HCT116 (cell line): ENCODE data around the gene RANBP3L. TPM values are rescaled to one million over a fixed set of nuclear protein-coding genes. Genes with fewer than 3 reads are reported as not detected.

ENCODE experiments used
- ATAC-seq: fragments of 200-7000 bp; cut with Tn5 transposase; 2 replicates; pipeline ENCODE4 v1.9.1; 2020; ENCODE audit warnings: mild to moderate bottlenecking, moderate library complexity
- BruUV-seq: library from RNA; stranded (reverse); fragments of 400-500 nt; replicated peaks from 2 replicates; lab custom pipeline; 2021; lab: Mats Ljungman, UMichigan
- CTCF ChIA-PET: fragments of 300-600 bp; sonication (Branson Sonifier 250); formaldehyde crosslinking; loops from one replicate; lab custom pipeline; 2021; ENCODE audit warnings: antibody characterized with exemption; lab: Charles Lee
- POLR2A ChIA-PET: fragments of 300-600, 350-600 bp; sonication (Branson Sonifier 250); formaldehyde crosslinking; loops from one replicate; lab custom pipeline; 2021; ENCODE audit warnings: antibody characterized with exemption; lab: Charles Lee
- RAD21 ChIA-PET, 2 experiments: fragments of 300-600 bp; sonication (Branson Sonifier 250); formaldehyde crosslinking; loops; one replicate each; lab custom pipeline; 2023; ENCODE audit warnings: low total read pairs in 2 of 2; ENCODE audit not compliant: uncharacterized antibody in 2 of 2, unreplicated experiment in 2 of 2, low non-redundant PET in 1 of 2; lab: Charles Lee
- DNase-seq: peaks from one replicate; pipeline ENCODE4 v3.0.0-alpha.2; 2010; ENCODE audit warnings: low read depth, low spot score
- H2AFZ ChIP-seq: fragments of 200-600 bp; shearing (Covaris generic), sonication (generic); 2 replicates; pipeline ENCODE4 v1.6.1; 2017; ENCODE audit warnings: low read depth, mixed run types, mixed read lengths, antibody characterized with exemption, low read length; ENCODE audit not compliant: poor library complexity, severe bottlenecking
- H3K27ac ChIP-seq: 2 replicates; pipeline ENCODE4 v1.5.1; 2012; ENCODE audit warnings: low read depth, low read length
- H3K27me3 ChIP-seq: fragments of 200-600 bp; sonication (generic); 2 replicates; pipeline ENCODE4 v1.6.1; 2016; ENCODE audit warnings: mixed run types, low read length, mixed read lengths; ENCODE audit not compliant: insufficient read depth
- H3K36me3 ChIP-seq, 2 experiments: fragments of 200-500 bp in 1 of 2; fragments of 200-600 bp in 1 of 2; sonication (Bioruptor generic) in 1 of 2; sonication (generic) in 1 of 2; 2 replicates each; pipeline versions ENCODE4 v1.5.1 to v1.6.1; 2014 to 2016; ENCODE audit warnings: low read length in 2 of 2, inconsistent platforms in 1 of 2, mixed read lengths in 1 of 2, mixed run types in 1 of 2; ENCODE audit not compliant: insufficient read depth in 2 of 2, control insufficient read depth in 1 of 2
- H3K4me1 ChIP-seq, 2 experiments: fragments of 200-600 bp in 1 of 2; sonication (generic) in 1 of 2; 2 replicates each; pipeline versions ENCODE4 v1.5.1 to v1.6.1; 2012 to 2017; ENCODE audit warnings: low read length in 2 of 2, inconsistent platforms in 1 of 2, mild to moderate bottlenecking in 1 of 2, mixed read lengths in 1 of 2, mixed run types in 1 of 2, moderate library complexity in 1 of 2; ENCODE audit not compliant: insufficient read depth in 2 of 2, control insufficient read depth in 1 of 2
- H3K4me2 ChIP-seq: fragments of 200-600 bp; sonication (generic); 2 replicates; pipeline ENCODE4 v1.6.1; 2017; ENCODE audit warnings: mixed run types, low read length, mixed read lengths
- H3K4me3 ChIP-seq, 2 experiments: fragments of 200-600 bp in 1 of 2; sonication (generic) in 1 of 2; replicated peaks in 1 of 2; 2 replicates each; pipeline ENCODE4 v1.5.1; 2011 to 2016; ENCODE audit warnings: low read length in 2 of 2, control low read depth in 1 of 2, low read depth in 1 of 2, mild to moderate bottlenecking in 1 of 2, mixed read lengths in 1 of 2, mixed run types in 1 of 2
- H3K79me2 ChIP-seq: fragments of 200-600 bp; sonication (generic); 2 replicates; pipeline ENCODE4 v1.6.1; 2017; ENCODE audit warnings: mild to moderate bottlenecking, mixed run types, low read length, moderate library complexity, mixed read lengths; ENCODE audit not compliant: insufficient read depth
- H3K9ac ChIP-seq: fragments of 200-600 bp; sonication (generic); 2 replicates; pipeline ENCODE4 v1.6.1; 2016; ENCODE audit warnings: low read length, mixed read lengths
- H3K9me2 ChIP-seq: fragments of 200-600 bp; sonication (generic), shearing (Covaris generic); 2 replicates; pipeline ENCODE4 v1.6.1; 2017; ENCODE audit warnings: mixed run types, mild to moderate bottlenecking, moderate library complexity; ENCODE audit not compliant: insufficient read depth
- H3K9me3 ChIP-seq, 2 experiments: fragments of 200-500 bp in 1 of 2; fragments of 200-600 bp in 1 of 2; sonication (Bioruptor generic) in 1 of 2; sonication (generic) in 1 of 2; 2 replicates each; pipeline ENCODE4 v1.6.1; 2014 to 2017; ENCODE audit warnings: low read length in 2 of 2, mixed read lengths in 2 of 2, inconsistent platforms in 1 of 2, low read depth in 1 of 2, mild to moderate bottlenecking in 1 of 2, mixed run types in 1 of 2, moderate library complexity in 1 of 2; ENCODE audit not compliant: control insufficient read depth in 1 of 2, insufficient read depth in 1 of 2
- H4K20me1 ChIP-seq: fragments of 200-600 bp; sonication (generic), shearing (Covaris generic); 2 replicates; pipeline ENCODE4 v1.6.1; 2017; ENCODE audit warnings: mixed run types, mild to moderate bottlenecking, moderate library complexity; ENCODE audit not compliant: insufficient read depth
- CTCF ChIP-seq, 3 experiments: fragments of 200-600 bp in 1 of 3; sonication (generic) in 1 of 3; IDR thresholded peaks in 2 of 3; conservative IDR thresholded peaks in 1 of 3; 2 replicates each; pipeline ENCODE4 v1.5.1; 2012 to 2017; ENCODE audit warnings: low read depth in 2 of 3, low read length in 2 of 3, antibody characterized with exemption in 1 of 3, borderline replicate concordance in 1 of 3, control low read depth in 1 of 3, mild to moderate bottlenecking in 1 of 3, mixed read lengths in 1 of 3, mixed run types in 1 of 3, moderate library complexity in 1 of 3; ENCODE audit not compliant: insufficient read depth in 1 of 3
- EGR1 ChIP-seq: IDR thresholded peaks from 2 replicates; pipeline ENCODE4 v1.6.1; 2012; ENCODE audit warnings: low read depth
- ELF1 ChIP-seq: IDR thresholded peaks from 2 replicates; pipeline ENCODE4 v1.6.1; 2012; ENCODE audit warnings: low read depth, borderline replicate concordance
- EZH2 ChIP-seq: fragments of 200-600 bp; sonication (generic); IDR thresholded peaks from 2 replicates; pipeline ENCODE4 v1.6.1; 2017; ENCODE audit warnings: antibody characterized with exemption, mixed run types
- EZH2phosphoT487 ChIP-seq: fragments of 200-600 bp; IDR thresholded peaks from 2 replicates; pipeline ENCODE4 v1.6.1; 2018; ENCODE audit warnings: antibody characterized with exemption, borderline replicate concordance
- JUND ChIP-seq: IDR thresholded peaks from 2 replicates; pipeline ENCODE4 v1.6.1; 2012
- POLR2A ChIP-seq: IDR thresholded peaks from 2 replicates; pipeline ENCODE4 v1.7.0; 2011; ENCODE audit warnings: borderline replicate concordance; ENCODE audit not compliant: insufficient read depth, insufficient read length; ENCODE audit errors: extremely low read depth
- POLR2AphosphoS5 ChIP-seq: IDR thresholded peaks from 2 replicates; pipeline ENCODE4 v1.6.1; 2011; ENCODE audit warnings: mild to moderate bottlenecking, low read depth, low read length, moderate library complexity
- REST ChIP-seq: IDR thresholded peaks from 2 replicates; pipeline ENCODE4 v1.6.1; 2012; ENCODE audit warnings: low read depth
- TCF7L2 ChIP-seq: IDR thresholded peaks from 2 replicates; pipeline ENCODE4 v1.7.0; 2011; ENCODE audit warnings: borderline replicate concordance, inconsistent platforms; ENCODE audit not compliant: insufficient read depth, insufficient read length; ENCODE audit errors: extremely low read depth
- YY1 ChIP-seq: IDR thresholded peaks from 2 replicates; pipeline ENCODE4 v1.6.1; 2011; ENCODE audit warnings: low read length, low read depth, moderate library complexity, mild to moderate bottlenecking; ENCODE audit not compliant: insufficient replicate concordance; ENCODE audit errors: extremely low read depth
- ZBTB33 ChIP-seq: IDR thresholded peaks from 2 replicates; pipeline ENCODE4 v1.6.1; 2011; ENCODE audit warnings: mild to moderate bottlenecking, low read length, moderate library complexity; ENCODE audit not compliant: insufficient replicate concordance; ENCODE audit errors: extremely low read depth
- ZFX ChIP-seq: fragments of 450-650 bp; IDR thresholded peaks from 2 replicates; pipeline ENCODE4 v1.6.1; 2017
- intact Hi-C: fragments of 100-400 bp; cut with micrococcal nuclease; formaldehyde crosslinking; loops from 2 replicates; pipeline ENCODE4 v1.10.0; 2022
- total RNA-seq: library from RNA; stranded (reverse); gene quantifications from one replicate; pipeline ENCODE4 v1.2.1, GENCODE V29; 2021; ENCODE audit not compliant: unreplicated experiment
- TF ChIP-seq, protein P1 (sequence below): IDR thresholded peaks from 2 replicates; pipeline ENCODE4 v1.6.1; 2012

The RANBP3L gene
- total RNA-seq, 1 experiment from 2014 or later = not detected

GRCh38 chr5:36200513-36200912 is 101.2 kb downstream of the RANBP3L start (continued):
- TF ChIP-seq CTCF (IDR thresholded peaks at IDR 0.05 in 2 of 3, conservative IDR thresholded peaks at IDR 0.05 in 1 of 3; ENCODE audit: borderline replicate concordance in 1 of 3, insufficient read depth in 1 of 3, low read depth in 2 of 3, low read length in 2 of 3) = no peak
- no peak for TF ChIP-seq ELF1
- TF ChIP-seq, protein P1, sequence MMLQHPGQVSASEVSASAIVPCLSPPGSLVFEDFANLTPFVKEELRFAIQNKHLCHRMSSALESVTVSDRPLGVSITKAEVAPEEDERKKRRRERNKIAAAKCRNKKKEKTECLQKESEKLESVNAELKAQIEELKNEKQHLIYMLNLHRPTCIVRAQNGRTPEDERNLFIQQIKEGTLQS = no peak
- no peak for TF ChIP-seq TCF7L2
- no peak for TF ChIP-seq EZH2phosphoT487
- no peak for TF ChIP-seq POLR2A
- no peak for TF ChIP-seq JUND

DNA sequence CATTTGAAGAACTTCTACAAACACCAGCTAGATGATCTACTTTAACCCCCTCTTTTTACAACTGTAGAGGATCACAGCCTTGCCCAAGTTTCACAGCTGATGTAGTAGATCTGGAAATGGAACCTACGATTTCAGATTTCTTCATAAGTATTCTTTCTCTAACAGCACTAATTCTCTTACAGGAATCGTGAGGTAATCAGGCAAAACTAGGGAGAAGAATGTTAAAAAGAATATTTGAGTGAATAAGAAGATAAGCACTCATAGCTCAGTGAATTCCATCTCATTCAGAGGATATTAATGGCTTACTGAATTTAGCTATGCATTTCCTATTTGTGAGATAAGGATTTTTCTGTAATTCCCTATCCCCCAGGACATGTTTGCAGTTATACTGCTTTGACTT is 102.1 kb downstream of the RANBP3L start:
- ATAC-seq (no peak), DNase-seq (no peak)
- ChIA-PET RAD21 (no interaction called here), CTCF (no interaction called here), POLR2A (no interaction called here)
- no peak overlapping the region for H2AFZ ChIP-seq
- no TSS peak for BruUV-seq
- no peaks in the 10 kb centered on the region for H4K20me1 ChIP-seq
- no peaks in the 10 kb centered on the region for H3K79me2 ChIP-seq
- H3K4me3 ChIP-seq = no peak overlapping the region
- no peaks in the 10 kb centered on the region for H3K9me2 ChIP-seq
- no peak overlapping the region for H3K9ac ChIP-seq
- peaks cover 4 to 7% of the 10 kb centered on the region in 2 experiments; a peak in 2 of 4 replicates for H3K36me3 ChIP-seq
- no peaks in the 10 kb centered on the region for H3K9me3 ChIP-seq
- H3K27me3 ChIP-seq = no peaks in the 10 kb centered on the region
- intact Hi-C loops = no loop called here
- no peak overlapping the region for H3K27ac ChIP-seq
- no peaks in the 10 kb centered on the region for H3K4me1 ChIP-seq
- H3K4me2 ChIP-seq = no peak overlapping the region
- no peak for TF ChIP-seq ZFX
- TF ChIP-seq POLR2AphosphoS5 = no peak
- no peak for TF ChIP-seq YY1
- TF ChIP-seq EZH2phosphoT487 = no peak
- no peak for TF ChIP-seq EZH2
- TF ChIP-seq ZBTB33 = no peak
- no peak for TF ChIP-seq CTCF (IDR thresholded peaks at IDR 0.05 in 2 of 3, conservative IDR thresholded peaks at IDR 0.05 in 1 of 3; ENCODE audit: borderline replicate concordance in 1 of 3, insufficient read depth in 1 of 3, low read depth in 2 of 3, low read length in 2 of 3)
- TF ChIP-seq REST = no peak
- TF ChIP-seq EGR1 = no peak
- TF ChIP-seq ELF1 = no peak
